Left forelimb (tissue), 1 donor: Measurements from ENCODE around the gene CRYBA1.
A peak's percentile ranks its signal among the peaks of the same experiment; 100 is the strongest.
"Not testable (repeated sequence)": the region's sequence is repeated elsewhere in the genome, so short reads cannot be mapped to it uniquely, and the experiment has no call there.

ENCODE experiments used
- DNase-seq: peaks from one replicate; pipeline ENCODE4 v3.0.0-alpha.2; 2018; ENCODE audit warnings: low spot score

CRYBA1 gene, protein sequence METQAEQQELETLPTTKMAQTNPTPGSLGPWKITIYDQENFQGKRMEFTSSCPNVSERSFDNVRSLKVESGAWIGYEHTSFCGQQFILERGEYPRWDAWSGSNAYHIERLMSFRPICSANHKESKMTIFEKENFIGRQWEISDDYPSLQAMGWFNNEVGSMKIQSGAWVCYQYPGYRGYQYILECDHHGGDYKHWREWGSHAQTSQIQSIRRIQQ

DNA sequence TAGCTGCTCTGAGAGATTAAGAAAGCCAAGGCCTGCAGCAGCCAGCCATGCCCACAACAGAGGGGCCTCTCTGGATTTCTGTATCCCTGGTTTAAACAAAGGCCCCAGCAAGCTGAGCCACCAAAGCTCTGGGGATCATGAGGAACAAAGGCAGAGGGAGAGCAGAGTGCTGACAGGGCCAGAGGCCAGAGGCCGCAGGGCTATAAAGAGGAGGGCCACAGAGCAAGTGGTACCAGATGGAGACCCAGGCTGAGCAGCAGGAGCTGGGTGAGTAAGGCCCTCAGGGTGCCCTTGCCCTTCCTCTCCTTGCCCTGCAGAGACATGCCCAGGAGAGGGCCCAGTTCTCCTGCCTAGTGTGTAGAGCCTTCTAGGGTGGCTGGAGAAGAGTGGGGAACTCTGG lies at the start of gene CRYBA1:
Gene CRYBA1, plus strand, starts transcription at position 232 of the 400 bp plus-strand sequence. Its CDS starts 5 bp downstream, at position 237.
- no peak for DNase-seq

GRCh38 chr17:29197516-29198272 lies 49.0 kb upstream of the CRYBA1 start:
- no peak for DNase-seq

DNA sequence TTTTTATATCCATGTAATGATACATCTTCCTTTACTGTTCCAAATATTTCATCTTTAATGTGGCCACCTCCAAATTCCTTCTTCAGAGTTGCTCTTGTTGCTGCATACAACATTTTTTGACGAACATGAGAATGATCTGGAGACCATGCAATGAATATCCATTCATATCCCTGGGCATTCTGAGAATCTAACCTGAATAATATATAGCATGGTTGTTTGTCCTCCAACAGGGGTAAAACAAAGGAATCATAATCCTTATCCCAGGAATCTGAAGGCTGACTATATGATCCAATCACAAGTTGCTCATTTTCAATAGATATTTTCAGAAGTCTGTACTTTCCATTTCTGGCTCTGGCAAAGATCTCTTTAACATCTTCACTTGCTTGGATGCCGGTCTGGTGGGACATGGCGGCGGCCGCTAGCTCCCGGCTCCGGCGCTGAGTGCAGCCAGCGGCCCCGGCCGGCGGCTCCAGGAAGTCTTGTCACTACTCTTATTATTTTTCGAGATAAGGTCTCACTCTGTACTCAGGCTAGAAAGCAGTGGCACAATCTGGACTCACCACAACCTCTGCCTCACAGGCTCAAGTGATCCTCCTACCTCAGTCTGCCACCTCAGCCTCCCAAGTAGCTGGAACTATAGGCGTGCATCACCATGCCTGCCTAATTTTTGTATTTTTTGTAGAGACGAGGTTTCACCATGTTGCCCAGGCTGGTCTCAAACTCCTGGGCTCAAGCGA lies 42.4 kb upstream of the CRYBA1 start:
- not testable (repeated sequence) for DNase-seq

DNA sequence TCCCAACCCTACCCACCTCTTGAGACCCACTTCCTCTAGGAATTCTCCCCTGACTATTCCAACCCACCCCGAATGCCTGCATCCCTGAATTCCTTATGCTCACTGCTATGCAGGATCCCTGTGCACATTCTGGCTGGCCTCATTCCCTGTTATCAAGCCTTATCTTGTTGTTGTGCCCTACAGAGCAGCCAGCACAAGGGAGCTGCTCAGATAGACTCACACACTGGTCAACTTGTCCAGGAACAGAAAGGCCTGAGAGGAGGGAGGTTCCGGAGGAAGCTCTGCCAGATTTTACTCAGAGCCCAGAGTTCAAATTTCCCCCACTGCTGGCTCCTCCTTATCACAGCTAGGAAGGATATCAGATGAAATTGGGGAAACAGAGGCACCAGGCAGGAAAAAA lies 41.6 kb upstream of the CRYBA1 start:
- DNase-seq, result no peak

GRCh38 chr17:29207975-29208374 lies 38.7 kb upstream of the CRYBA1 start:
- DNase-seq, result no peak

DNA sequence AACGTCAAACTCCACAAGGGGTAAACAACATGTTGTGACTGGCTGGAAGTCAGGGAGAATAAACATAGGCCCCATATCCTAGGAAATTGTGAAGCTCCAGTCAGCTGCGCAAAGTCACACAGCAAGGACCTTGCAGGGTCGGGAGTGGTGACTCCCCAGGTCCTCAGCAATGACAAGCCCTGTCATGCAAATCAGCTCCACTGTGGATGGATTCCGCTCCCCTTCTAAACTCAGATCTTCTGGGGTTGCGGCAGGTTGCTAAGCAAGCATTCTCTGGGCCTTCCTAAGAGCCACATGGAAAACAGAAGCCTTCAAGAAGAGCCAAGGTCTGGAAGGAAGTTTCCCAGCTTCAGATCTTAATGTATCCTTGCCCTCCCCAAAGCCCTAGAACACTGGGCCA lies 37.6 kb upstream of the CRYBA1 start:
- DNase-seq, result no peak

- no peak for DNase-seq
These were observed 35.8 kb upstream of the CRYBA1 start for GRCh38 chr17:29210879-29211278.

- DNase-seq, result no peak
These were observed 34.5 kb upstream of the CRYBA1 start for GRCh38 chr17:29212094-29212631.

GRCh38 chr17:29212681-29213121 lies 34.0 kb upstream of the CRYBA1 start:
- DNase-seq, result no peak

- no peak for DNase-seq
These were observed 32.2 kb upstream of the CRYBA1 start for GRCh38 chr17:29214215-29215146.

GRCh38 chr17:29215174-29215573 lies 31.5 kb upstream of the CRYBA1 start:
- no peak for DNase-seq

- no peak for DNase-seq
These were observed 30.9 kb upstream of the CRYBA1 start for GRCh38 chr17:29215717-29216116.

DNA sequence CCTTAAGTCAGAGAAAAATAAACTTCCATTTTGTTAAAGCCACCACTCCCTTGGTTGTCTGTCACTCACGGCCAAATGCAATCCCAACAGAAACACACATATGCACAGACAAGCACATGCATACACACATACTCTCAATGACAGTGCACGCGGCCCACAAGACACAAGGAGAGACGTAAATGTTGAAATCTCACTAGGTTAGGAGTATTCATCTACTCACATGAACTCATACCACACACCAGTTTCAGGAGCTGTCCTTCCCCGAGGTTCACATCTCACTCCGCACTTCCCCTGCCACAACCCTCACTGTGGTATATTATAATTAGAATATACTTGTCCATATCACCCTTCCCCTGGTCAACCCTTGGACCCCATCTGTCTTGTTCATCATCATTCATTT lies 30.5 kb upstream of the CRYBA1 start:
- no peak for DNase-seq

- DNase-seq, result no peak
These were observed 29.8 kb upstream of the CRYBA1 start for GRCh38 chr17:29216856-29217255.

DNA sequence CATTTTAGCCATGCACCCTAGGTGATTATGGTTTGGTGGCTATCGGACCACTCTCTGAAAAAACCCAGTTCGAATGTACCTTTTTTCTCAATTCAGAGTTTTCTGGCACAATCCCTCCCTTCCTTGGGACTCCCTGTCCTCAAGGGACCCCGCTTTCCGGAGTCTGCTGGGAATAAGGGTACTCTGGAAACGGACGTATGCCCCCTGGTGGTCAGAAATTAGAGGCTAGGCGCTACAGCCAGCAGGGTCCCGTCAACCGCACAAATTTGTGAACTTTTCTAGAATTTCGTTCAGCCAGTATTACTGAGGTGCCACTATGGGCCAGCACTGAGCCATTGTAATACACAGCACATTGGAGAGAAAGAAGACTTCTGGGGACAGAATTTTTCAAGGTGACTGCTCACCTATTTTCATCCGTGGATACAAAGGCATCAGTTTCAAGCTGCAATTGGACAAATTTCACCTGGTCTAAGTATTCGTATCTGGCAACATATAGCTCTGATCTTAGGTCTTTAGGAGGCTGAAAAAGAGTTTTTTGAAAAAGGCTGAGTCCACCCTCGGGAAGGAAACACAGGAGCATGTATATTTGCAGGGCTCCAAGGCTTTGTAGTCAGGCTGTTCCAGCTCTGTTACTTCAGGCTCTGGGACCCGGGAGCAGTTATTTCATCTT lies 27.1 kb upstream of the CRYBA1 start:
- peak; percentile 81 for DNase-seq

DNA sequence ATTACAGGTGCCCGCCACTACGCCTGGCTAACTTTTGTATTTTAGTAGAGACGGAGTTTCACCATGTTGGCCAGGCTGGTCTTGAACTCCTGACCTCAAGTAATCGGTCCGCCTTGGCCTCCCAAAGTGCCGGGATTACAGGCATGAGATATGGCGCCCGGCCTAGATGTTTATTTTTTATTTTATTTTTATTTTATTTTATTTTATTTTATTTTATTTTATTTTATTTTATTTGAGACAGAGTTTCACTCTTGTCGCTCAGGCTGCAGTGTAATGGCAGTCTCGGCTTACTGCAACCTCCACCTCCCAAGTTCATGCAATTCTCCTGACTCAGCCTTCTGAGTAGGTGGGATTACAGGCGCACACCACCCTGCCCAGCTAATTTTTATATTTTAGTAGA lies 25.3 kb upstream of the CRYBA1 start:
- DNase-seq, result not testable (repeated sequence)

DNA sequence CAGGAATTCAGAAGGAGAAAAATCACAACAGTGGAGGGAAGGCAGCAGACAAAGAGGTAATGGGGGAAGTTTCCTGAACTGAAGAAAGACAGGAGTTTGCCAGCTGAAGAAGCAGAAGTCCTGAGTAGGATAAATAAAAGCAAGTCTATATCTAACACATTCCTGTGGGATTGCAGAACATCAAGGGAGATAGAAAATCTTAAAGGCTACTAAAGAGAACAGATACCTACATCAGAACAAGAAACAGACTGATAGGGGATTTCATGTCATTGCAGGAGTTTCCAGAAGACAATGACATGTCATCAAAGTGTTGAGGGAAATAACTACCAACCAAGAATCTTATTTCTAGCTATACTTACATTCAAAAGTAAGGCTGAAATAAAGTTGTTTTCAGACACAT lies 21.3 kb upstream of the CRYBA1 start:
- DNase-seq, result no peak

GRCh38 chr17:29233301-29233700 lies 13.4 kb upstream of the CRYBA1 start:
- no peak for DNase-seq

DNA sequence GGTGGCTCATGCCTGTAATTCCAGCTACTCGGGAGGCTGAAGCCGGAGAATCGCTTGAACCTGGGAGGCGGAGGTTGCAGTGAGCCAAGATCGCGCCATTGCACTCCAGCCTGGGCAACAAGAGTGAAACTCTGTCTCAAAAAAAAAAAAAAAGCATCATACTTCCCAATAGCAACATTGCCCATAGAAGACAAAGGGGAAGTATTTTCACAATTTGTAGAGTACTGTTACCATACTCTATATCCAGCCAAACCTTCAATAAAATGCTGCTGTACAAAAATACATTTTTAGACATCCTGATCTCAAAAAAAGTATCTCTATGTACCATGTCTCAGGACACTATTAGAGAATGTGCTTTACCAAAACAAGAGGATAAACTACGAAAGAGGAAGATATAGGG lies 11.7 kb upstream of the CRYBA1 start:
- DNase-seq, result not testable (repeated sequence)

DNA sequence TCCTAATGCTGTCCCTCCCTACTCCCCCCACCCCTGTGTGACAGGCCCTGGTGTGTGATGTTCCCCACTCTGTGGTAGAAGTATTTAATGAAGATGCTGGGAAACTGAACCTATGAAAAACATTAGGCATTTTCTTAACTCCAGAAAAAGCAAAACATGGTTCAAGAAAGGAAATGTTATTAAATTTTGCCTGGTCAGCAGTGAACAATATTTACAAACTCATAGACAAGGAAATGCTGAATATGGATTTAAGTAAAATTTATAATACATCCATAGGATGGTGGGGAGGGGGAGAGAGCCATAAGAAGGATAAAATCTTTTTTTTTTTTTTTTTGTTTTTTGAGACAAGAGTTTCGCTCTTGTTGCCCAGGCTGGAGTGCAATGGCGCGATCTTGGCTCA lies 10.8 kb upstream of the CRYBA1 start:
- no peak for DNase-seq
